HCT116 (cell line): ENCODE data around the gene BSN.

Experiments
- CTCF ChIP-seq, 3 experiments: fragments of 200-600 bp in 1 of 3; sonication (generic) in 1 of 3; IDR thresholded peaks in 2 of 3; conservative IDR thresholded peaks in 1 of 3; 2 replicates each; pipeline ENCODE4 v1.5.1; 2012 to 2017; ENCODE audit warnings: low read depth in 2 of 3, low read length in 2 of 3, antibody characterized with exemption in 1 of 3, borderline replicate concordance in 1 of 3, control low read depth in 1 of 3, mild to moderate bottlenecking in 1 of 3, mixed read lengths in 1 of 3, mixed run types in 1 of 3, moderate library complexity in 1 of 3; ENCODE audit not compliant: insufficient read depth in 1 of 3
- EZH2phosphoT487 ChIP-seq: fragments of 200-600 bp; IDR thresholded peaks from 2 replicates; pipeline ENCODE4 v1.6.1; 2018; ENCODE audit warnings: antibody characterized with exemption, borderline replicate concordance
- JUND ChIP-seq: IDR thresholded peaks from 2 replicates; pipeline ENCODE4 v1.6.1; 2012
- POLR2AphosphoS5 ChIP-seq: IDR thresholded peaks from 2 replicates; pipeline ENCODE4 v1.6.1; 2011; ENCODE audit warnings: mild to moderate bottlenecking, low read depth, low read length, moderate library complexity
- RAD21 ChIP-seq: IDR thresholded peaks from 2 replicates; pipeline ENCODE4 v1.6.1; 2012; ENCODE audit warnings: low read depth, mild to moderate bottlenecking
- ZNF274 ChIP-seq: fragments of 200-500 bp; sonication (Bioruptor generic); IDR thresholded peaks from 2 replicates; pipeline ENCODE4 v1.6.1; 2014; ENCODE audit warnings: mild to moderate bottlenecking, low read depth, low read length, inconsistent platforms
- TF ChIP-seq, protein P1 (sequence below): IDR thresholded peaks from 2 replicates; pipeline ENCODE4 v1.6.1; 2012; ENCODE audit warnings: low read depth

DNA sequence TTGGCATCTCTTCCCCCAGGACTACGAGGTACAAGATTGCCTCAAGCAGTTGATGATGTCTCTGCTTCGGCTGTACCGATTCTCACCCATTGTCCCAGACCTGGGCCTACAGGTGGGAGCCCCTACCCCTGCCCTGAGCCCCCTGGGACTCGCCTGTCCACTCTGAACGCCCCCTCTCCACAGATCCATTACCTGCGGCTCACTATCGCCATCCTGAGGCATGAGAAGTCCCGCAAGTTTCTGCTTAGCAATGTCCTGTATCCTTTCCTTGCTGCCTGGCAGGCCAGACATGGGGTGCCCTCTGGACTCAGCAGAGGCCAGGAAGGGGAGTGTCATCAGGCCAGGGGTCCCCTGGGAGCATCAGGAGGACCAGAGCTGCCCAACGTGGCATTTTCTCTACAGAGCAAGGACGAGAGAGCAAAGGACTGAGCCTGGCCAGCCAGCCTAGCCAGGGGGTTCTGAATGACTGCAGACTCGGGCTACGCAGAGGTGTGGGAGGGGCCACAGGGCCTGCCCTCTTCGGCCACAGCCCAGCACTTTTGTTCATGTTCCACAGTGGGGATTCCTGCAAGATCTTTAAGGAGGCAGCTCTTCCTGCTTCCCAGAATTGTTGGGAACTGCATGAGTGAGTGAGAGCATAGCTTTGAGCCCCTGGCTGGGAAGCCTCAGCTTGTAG lies 146.3 kb downstream of the BSN start:
- TF ChIP-seq JUND (no peak), POLR2AphosphoS5 (no peak), CTCF (IDR thresholded peaks at IDR 0.05 in 2 of 3, conservative IDR thresholded peaks at IDR 0.05 in 1 of 3; ENCODE audit: borderline replicate concordance in 1 of 3, insufficient read depth in 1 of 3, low read depth in 2 of 3, low read length in 2 of 3) (peak; percentile 22 to 47 (median 46); a peak in 5 of 6 replicates), RAD21 (peak; percentile 34; the same call in 1 of the 2 replicates), EZH2phosphoT487 (no peak), ZNF274 (no peak)
- TF ChIP-seq, protein P1, sequence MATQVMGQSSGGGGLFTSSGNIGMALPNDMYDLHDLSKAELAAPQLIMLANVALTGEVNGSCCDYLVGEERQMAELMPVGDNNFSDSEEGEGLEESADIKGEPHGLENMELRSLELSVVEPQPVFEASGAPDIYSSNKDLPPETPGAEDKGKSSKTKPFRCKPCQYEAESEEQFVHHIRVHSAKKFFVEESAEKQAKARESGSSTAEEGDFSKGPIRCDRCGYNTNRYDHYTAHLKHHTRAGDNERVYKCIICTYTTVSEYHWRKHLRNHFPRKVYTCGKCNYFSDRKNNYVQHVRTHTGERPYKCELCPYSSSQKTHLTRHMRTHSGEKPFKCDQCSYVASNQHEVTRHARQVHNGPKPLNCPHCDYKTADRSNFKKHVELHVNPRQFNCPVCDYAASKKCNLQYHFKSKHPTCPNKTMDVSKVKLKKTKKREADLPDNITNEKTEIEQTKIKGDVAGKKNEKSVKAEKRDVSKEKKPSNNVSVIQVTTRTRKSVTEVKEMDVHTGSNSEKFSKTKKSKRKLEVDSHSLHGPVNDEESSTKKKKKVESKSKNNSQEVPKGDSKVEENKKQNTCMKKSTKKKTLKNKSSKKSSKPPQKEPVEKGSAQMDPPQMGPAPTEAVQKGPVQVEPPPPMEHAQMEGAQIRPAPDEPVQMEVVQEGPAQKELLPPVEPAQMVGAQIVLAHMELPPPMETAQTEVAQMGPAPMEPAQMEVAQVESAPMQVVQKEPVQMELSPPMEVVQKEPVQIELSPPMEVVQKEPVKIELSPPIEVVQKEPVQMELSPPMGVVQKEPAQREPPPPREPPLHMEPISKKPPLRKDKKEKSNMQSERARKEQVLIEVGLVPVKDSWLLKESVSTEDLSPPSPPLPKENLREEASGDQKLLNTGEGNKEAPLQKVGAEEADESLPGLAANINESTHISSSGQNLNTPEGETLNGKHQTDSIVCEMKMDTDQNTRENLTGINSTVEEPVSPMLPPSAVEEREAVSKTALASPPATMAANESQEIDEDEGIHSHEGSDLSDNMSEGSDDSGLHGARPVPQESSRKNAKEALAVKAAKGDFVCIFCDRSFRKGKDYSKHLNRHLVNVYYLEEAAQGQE = no peak
